ENCODE measurements around the gene TRIM74.
"Not testable (repeated sequence)": the region's sequence is repeated elsewhere in the genome, so short reads cannot be mapped to it uniquely, and the experiment has no call there.

The TRIM74 gene

GRCh38 chr7:72960626-72961345 lies 8.5 kb downstream of the TRIM74 start:
- H3K27me3 ChIP-seq (ENCODE audit: low read depth, low read length); H3K27ac ChIP-seq (ENCODE audit: low read length): not testable (repeated sequence)

GRCh38 chr7:72960029-72960428 lies 9.2 kb downstream of the TRIM74 start:
- H3K79me2 ChIP-seq (ENCODE audit: low read length); H3K9ac ChIP-seq (ENCODE audit: low read length); H3K4me3 ChIP-seq (ENCODE audit: low read length); H3K9me3 ChIP-seq (ENCODE audit: insufficient read depth, low read length); H3K36me3 ChIP-seq (replicated peaks; ENCODE audit: low read depth, low read length); H4K20me1 ChIP-seq (ENCODE audit: insufficient read depth, low read length); H3K4me2 ChIP-seq (ENCODE audit: low read length); H2AFZ ChIP-seq (ENCODE audit: low read depth, low read length); H3K27me3 ChIP-seq (ENCODE audit: low read depth, low read length); H3K27ac ChIP-seq (ENCODE audit: low read length); H3K4me1 ChIP-seq (ENCODE audit: low read length): not testable (repeated sequence)

More at GRCh38 chr7:72960626-72961345, 8.5 kb downstream of the TRIM74 start:
- not testable (repeated sequence) for H3K79me2 ChIP-seq (ENCODE audit: low read length); H3K9ac ChIP-seq (ENCODE audit: low read length); H2AFZ ChIP-seq (ENCODE audit: low read depth, low read length); H3K9me3 ChIP-seq (ENCODE audit: insufficient read depth, low read length); H3K4me2 ChIP-seq (ENCODE audit: low read length); H3K36me3 ChIP-seq (replicated peaks; ENCODE audit: low read depth, low read length); H4K20me1 ChIP-seq (ENCODE audit: insufficient read depth, low read length); H3K4me1 ChIP-seq (ENCODE audit: low read length); H3K4me3 ChIP-seq (ENCODE audit: low read length)

GRCh38 chr7:72954563-72955198 lies 14.6 kb downstream of the TRIM74 start:
- not testable (repeated sequence) for H3K79me2 ChIP-seq (ENCODE audit: low read length); H3K4me1 ChIP-seq (ENCODE audit: low read length); H2AFZ ChIP-seq (ENCODE audit: low read depth, low read length); H3K36me3 ChIP-seq (replicated peaks; ENCODE audit: low read depth, low read length); H3K9me3 ChIP-seq (ENCODE audit: insufficient read depth, low read length); H3K9ac ChIP-seq (ENCODE audit: low read length); H4K20me1 ChIP-seq (ENCODE audit: insufficient read depth, low read length); H3K27ac ChIP-seq (ENCODE audit: low read length); H3K27me3 ChIP-seq (ENCODE audit: low read depth, low read length); H3K4me2 ChIP-seq (ENCODE audit: low read length)
- H3K4me3 ChIP-seq (ENCODE audit: low read length), result peak overlapping the region; percentile 51; the same call in 1 of the 2 replicates

GRCh38 chr7:72953901-72954562 lies 15.2 kb downstream of the TRIM74 start:
- not testable (repeated sequence) for H2AFZ ChIP-seq (ENCODE audit: low read depth, low read length); H3K4me1 ChIP-seq (ENCODE audit: low read length); H3K79me2 ChIP-seq (ENCODE audit: low read length); H3K9me3 ChIP-seq (ENCODE audit: insufficient read depth, low read length); H3K27me3 ChIP-seq (ENCODE audit: low read depth, low read length); H3K9ac ChIP-seq (ENCODE audit: low read length); H3K27ac ChIP-seq (ENCODE audit: low read length); H4K20me1 ChIP-seq (ENCODE audit: insufficient read depth, low read length); H3K36me3 ChIP-seq (replicated peaks; ENCODE audit: low read depth, low read length)
- Histone ChIP-seq H3K4me2 (ENCODE audit: low read length) (peak overlapping the region; percentile 55), H3K4me3 (ENCODE audit: low read length) (peak overlapping the region; percentile 60; the same call in 1 of the 2 replicates)

GRCh38 chr7:72950432-72950831 lies 18.8 kb downstream of the TRIM74 start:
- H3K79me2 ChIP-seq (ENCODE audit: low read length); H2AFZ ChIP-seq (ENCODE audit: low read depth, low read length): not testable (repeated sequence)

GRCh38 chr7:72949686-72950085 lies 19.6 kb downstream of the TRIM74 start:
- not testable (repeated sequence) for H2AFZ ChIP-seq (ENCODE audit: low read depth, low read length); H3K9ac ChIP-seq (ENCODE audit: low read length); H3K4me1 ChIP-seq (ENCODE audit: low read length); H3K27me3 ChIP-seq (ENCODE audit: low read depth, low read length); H3K9me3 ChIP-seq (ENCODE audit: insufficient read depth, low read length); H3K79me2 ChIP-seq (ENCODE audit: low read length); H4K20me1 ChIP-seq (ENCODE audit: insufficient read depth, low read length); H3K36me3 ChIP-seq (replicated peaks; ENCODE audit: low read depth, low read length); H3K4me3 ChIP-seq (ENCODE audit: low read length); H3K4me2 ChIP-seq (ENCODE audit: low read length); H3K27ac ChIP-seq (ENCODE audit: low read length)

More at GRCh38 chr7:72950432-72950831, 18.8 kb downstream of the TRIM74 start:
- H3K27me3 ChIP-seq (ENCODE audit: low read depth, low read length); H3K9ac ChIP-seq (ENCODE audit: low read length); H3K4me1 ChIP-seq (ENCODE audit: low read length); H3K4me3 ChIP-seq (ENCODE audit: low read length); H3K27ac ChIP-seq (ENCODE audit: low read length); H3K9me3 ChIP-seq (ENCODE audit: insufficient read depth, low read length); H4K20me1 ChIP-seq (ENCODE audit: insufficient read depth, low read length); H3K4me2 ChIP-seq (ENCODE audit: low read length); H3K36me3 ChIP-seq (replicated peaks; ENCODE audit: low read depth, low read length): not testable (repeated sequence)

GRCh38 chr7:72949276-72949675 lies 20.0 kb downstream of the TRIM74 start:
- H3K4me1 ChIP-seq (ENCODE audit: low read length); H3K27me3 ChIP-seq (ENCODE audit: low read depth, low read length); H3K4me2 ChIP-seq (ENCODE audit: low read length); H3K79me2 ChIP-seq (ENCODE audit: low read length); H3K9ac ChIP-seq (ENCODE audit: low read length); H4K20me1 ChIP-seq (ENCODE audit: insufficient read depth, low read length); H3K4me3 ChIP-seq (ENCODE audit: low read length); H3K36me3 ChIP-seq (replicated peaks; ENCODE audit: low read depth, low read length); H3K9me3 ChIP-seq (ENCODE audit: insufficient read depth, low read length); H3K27ac ChIP-seq (ENCODE audit: low read length); H2AFZ ChIP-seq (ENCODE audit: low read depth, low read length): not testable (repeated sequence)

GRCh38 chr7:72948714-72949113 lies 20.6 kb downstream of the TRIM74 start:
- H4K20me1 ChIP-seq (ENCODE audit: insufficient read depth, low read length); H3K4me2 ChIP-seq (ENCODE audit: low read length); H3K79me2 ChIP-seq (ENCODE audit: low read length); H3K9ac ChIP-seq (ENCODE audit: low read length); H3K4me1 ChIP-seq (ENCODE audit: low read length); H3K4me3 ChIP-seq (ENCODE audit: low read length); H3K27ac ChIP-seq (ENCODE audit: low read length); H3K27me3 ChIP-seq (ENCODE audit: low read depth, low read length); H2AFZ ChIP-seq (ENCODE audit: low read depth, low read length); H3K36me3 ChIP-seq (replicated peaks; ENCODE audit: low read depth, low read length); H3K9me3 ChIP-seq (ENCODE audit: insufficient read depth, low read length): not testable (repeated sequence)
